Smooth muscle cell (in vitro differentiated cells): Measurements from ENCODE around the gene CLCA1. TPM values are rescaled to one million over a fixed set of nuclear protein-coding genes. Genes with fewer than 3 reads are reported as not detected.

ENCODE experiments used
- DNase-seq: peaks from one replicate; lab custom pipeline; 2025; ENCODE audit not compliant: unreplicated experiment; lab: John Stamatoyannopoulos, UW
- H2AFZ ChIP-seq: fragments of 200-600 bp; sonication (generic); 2 replicates; pipeline ENCODE4 v1.6.0; 2016; ENCODE audit warnings: antibody characterized with exemption, low read depth, mild to moderate bottlenecking
- H3F3A ChIP-seq: fragments of 200-600 bp; sonication (generic); 2 replicates; pipeline ENCODE4 v1.6.0; 2017; ENCODE audit warnings: antibody characterized with exemption, low read depth
- H3K27ac ChIP-seq: fragments of 200-600 bp; sonication (generic); 2 replicates; pipeline ENCODE4 v1.5.1; 2016; ENCODE audit warnings: low read depth, mild to moderate bottlenecking
- H3K27me3 ChIP-seq: fragments of 200-600 bp; sonication (generic); 2 replicates; pipeline ENCODE4 v1.6.1; 2016; ENCODE audit warnings: low read depth, mild to moderate bottlenecking
- H3K36me3 ChIP-seq: fragments of 200-600 bp; sonication (generic); 2 replicates; pipeline ENCODE4 v1.5.1; 2016; ENCODE audit warnings: low read depth
- H3K4me1 ChIP-seq: fragments of 200-600 bp; sonication (generic); 2 replicates; pipeline ENCODE4 v1.5.1; 2016; ENCODE audit warnings: low read depth
- H3K4me2 ChIP-seq: fragments of 200-600 bp; sonication (generic); 2 replicates; pipeline ENCODE4 v1.6.0; 2016; ENCODE audit warnings: mild to moderate bottlenecking
- H3K4me3 ChIP-seq: fragments of 200-600 bp; sonication (generic); 2 replicates; pipeline ENCODE4 v1.5.1; 2016; ENCODE audit warnings: mild to moderate bottlenecking
- H3K79me2 ChIP-seq: fragments of 200-600 bp; sonication (generic); 2 replicates; pipeline ENCODE4 v1.6.0; 2016; ENCODE audit warnings: low read depth, mild to moderate bottlenecking
- H3K9ac ChIP-seq: fragments of 200-600 bp; sonication (generic); 2 replicates; pipeline ENCODE4 v1.6.0; 2016; ENCODE audit warnings: low read depth
- H3K9me3 ChIP-seq: fragments of 200-600 bp; sonication (generic); replicated peaks from 2 replicates; pipeline ENCODE4 v1.5.1; 2016; ENCODE audit warnings: low read depth
- H4K20me1 ChIP-seq: fragments of 200-600 bp; sonication (generic); 2 replicates; pipeline ENCODE4 v1.6.0; 2016; ENCODE audit warnings: low read depth
- WGBS: methylation state at CpG from one replicate; pipeline ENCODE4 v1.1.7; 2016; ENCODE audit warnings: low lambda C conversion rate; 5-methylcytosine and 5-hydroxymethylcytosine counted together
- polyA plus RNA-seq: library from polyadenylated mRNA; unstranded; fragments of >200 nt; fragmentation: Nextera tagmentation; extraction: Ambion mirVana; gene quantifications from 2 replicates; pipeline ENCODE4 v1.2.1, GENCODE V29; 2016
- total RNA-seq: library from RNA; depleted of rRNA; stranded (reverse); fragments of >200 nt; gene quantifications from 2 replicates; pipeline ENCODE4 v1.2.3, GENCODE V29; 2014
- TF ChIP-seq, protein P1 (sequence below): fragments of 200-600 bp; sonication (generic); IDR thresholded peaks from 2 replicates; pipeline ENCODE4 v1.5.1; 2017; ENCODE audit warnings: borderline replicate concordance, mild to moderate bottlenecking, antibody characterized with exemption; ENCODE audit not compliant: insufficient read depth, poor library complexity, severe bottlenecking

The CLCA1 gene
- total and polyA plus RNA-seq, 2 experiments from 2014 or later: not detected

DNA sequence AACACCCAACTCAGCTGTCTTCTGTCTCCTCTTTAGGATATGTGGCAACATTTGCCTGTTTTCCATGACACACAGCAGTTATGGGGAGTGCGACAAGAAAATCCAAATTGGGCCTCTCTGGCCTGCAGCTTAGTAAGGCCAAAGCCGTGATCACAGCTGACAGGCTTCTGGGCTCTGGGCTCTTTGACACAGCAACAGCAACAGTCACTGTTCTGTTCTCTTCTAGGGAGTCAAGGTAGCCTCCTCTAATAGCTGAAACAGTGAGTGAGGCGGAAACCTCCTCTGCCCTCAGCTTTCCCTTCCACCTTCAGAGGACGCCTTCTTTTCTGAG, 19.0 kb downstream of the CLCA1 start:
- Histone ChIP-seq H3K4me3 (no peak overlapping the region), H3F3A (no peaks in the 10 kb centered on the region), H3K27ac (no peak overlapping the region), H4K20me1 (no peaks in the 10 kb centered on the region), H3K36me3 (no peaks in the 10 kb centered on the region), H3K27me3 (no peaks in the 10 kb centered on the region), H3K9me3 (no peaks in the 10 kb centered on the region), H3K79me2 (no peaks in the 10 kb centered on the region), H2AFZ (no peak overlapping the region), H3K4me2 (no peak overlapping the region), H3K4me1 (no peaks in the 10 kb centered on the region), H3K9ac (no peak overlapping the region)
- DNase-seq: no peak
- WGBS: 96% methylated on average over 4 of the region's 4 CpGs
- TF ChIP-seq, protein P1, sequence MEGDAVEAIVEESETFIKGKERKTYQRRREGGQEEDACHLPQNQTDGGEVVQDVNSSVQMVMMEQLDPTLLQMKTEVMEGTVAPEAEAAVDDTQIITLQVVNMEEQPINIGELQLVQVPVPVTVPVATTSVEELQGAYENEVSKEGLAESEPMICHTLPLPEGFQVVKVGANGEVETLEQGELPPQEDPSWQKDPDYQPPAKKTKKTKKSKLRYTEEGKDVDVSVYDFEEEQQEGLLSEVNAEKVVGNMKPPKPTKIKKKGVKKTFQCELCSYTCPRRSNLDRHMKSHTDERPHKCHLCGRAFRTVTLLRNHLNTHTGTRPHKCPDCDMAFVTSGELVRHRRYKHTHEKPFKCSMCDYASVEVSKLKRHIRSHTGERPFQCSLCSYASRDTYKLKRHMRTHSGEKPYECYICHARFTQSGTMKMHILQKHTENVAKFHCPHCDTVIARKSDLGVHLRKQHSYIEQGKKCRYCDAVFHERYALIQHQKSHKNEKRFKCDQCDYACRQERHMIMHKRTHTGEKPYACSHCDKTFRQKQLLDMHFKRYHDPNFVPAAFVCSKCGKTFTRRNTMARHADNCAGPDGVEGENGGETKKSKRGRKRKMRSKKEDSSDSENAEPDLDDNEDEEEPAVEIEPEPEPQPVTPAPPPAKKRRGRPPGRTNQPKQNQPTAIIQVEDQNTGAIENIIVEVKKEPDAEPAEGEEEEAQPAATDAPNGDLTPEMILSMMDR: no peak

DNA sequence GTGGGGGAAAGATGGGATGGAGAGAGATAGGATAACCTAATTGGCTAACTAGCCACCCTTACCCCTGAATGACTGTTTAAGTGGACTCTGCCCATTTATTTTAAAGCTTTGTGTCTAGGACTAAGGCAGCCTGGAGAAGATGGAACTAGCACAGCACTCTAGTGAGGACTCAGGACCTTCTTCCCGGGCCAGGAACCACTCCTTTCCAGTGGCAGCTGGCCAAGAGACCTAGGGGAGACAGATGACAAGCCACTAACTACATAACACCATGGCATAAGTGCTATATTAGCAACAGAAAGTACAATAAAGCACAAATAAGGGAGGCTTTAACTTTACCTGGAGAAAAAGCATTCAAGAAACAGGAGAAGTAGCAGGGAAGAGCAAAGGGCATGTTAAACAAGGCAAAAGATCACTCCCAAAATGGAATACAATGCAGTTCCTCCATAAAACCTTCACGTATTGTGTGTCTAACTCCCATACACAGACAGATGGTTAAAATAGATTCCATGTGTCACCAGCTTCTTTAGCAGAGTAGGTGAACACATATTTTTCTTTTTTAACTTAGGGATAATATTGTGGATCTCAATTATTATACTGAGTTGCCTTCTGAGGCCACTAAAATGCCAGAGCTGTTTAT, 20.6 kb downstream of the CLCA1 start:
- TF ChIP-seq, protein P1: no peak
- 87% methylated on average over 2 of the region's 2 CpGs for WGBS
- H4K20me1 ChIP-seq: no peaks in the 10 kb centered on the region

DNA sequence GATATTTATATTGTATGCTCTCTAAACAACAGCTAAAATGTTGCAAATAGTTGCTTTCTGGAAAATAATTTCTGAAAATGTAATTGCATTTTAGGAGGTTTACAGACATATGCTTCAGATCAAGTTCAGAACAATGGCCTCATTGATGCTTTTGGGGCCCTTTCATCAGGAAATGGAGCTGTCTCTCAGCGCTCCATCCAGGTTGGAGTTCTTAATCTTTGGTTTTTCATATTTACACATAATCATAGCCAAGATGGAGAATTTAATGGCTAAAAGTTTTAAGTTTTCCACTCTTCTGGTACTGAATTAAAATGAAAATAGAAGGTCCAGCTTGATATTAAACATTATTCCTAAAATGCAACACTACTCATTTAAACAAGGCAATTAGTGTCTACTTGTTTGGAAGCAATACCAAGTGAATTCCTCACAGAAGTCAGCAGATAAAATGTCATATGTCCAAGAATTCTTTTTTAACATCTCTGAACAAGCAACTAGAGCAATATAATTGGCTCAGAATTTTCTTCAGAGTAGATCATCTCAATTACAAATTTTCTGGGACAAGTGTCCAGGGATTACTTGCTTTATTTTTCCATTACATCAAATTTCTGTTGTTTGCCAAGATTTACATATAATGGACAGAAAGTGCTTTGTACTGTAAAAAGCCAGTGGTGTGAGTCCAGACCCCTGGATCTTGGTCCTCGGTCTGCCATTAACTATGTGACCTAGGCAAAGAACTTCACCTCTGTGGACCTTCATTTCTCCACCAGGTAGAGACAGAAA, 22.6 kb downstream of the CLCA1 start:
- Histone ChIP-seq H3K27me3 (no peaks in the 10 kb centered on the region), H3K79me2 (no peaks in the 10 kb centered on the region), H2AFZ (no peak overlapping the region), H3F3A (no peaks in the 10 kb centered on the region), H3K9me3 (no peaks in the 10 kb centered on the region), H3K4me2 (no peak overlapping the region), H3K9ac (no peak overlapping the region), H3K27ac (no peak overlapping the region), H3K4me3 (no peak overlapping the region), H4K20me1 (no peaks in the 10 kb centered on the region), H3K36me3 (no peaks in the 10 kb centered on the region), H3K4me1 (no peaks in the 10 kb centered on the region)
- DNase-seq: no peak
- 91% methylated on average over 2 of the region's 2 CpGs for WGBS
- TF ChIP-seq, protein P1: no peak

More for the DNA sequence above, 20.6 kb downstream of the CLCA1 start:
- Histone ChIP-seq H3K4me3 (no peak overlapping the region), H3K4me1 (no peaks in the 10 kb centered on the region), H3F3A (no peaks in the 10 kb centered on the region), H3K9me3 (no peaks in the 10 kb centered on the region), H3K27me3 (no peaks in the 10 kb centered on the region), H3K27ac (no peak overlapping the region), H2AFZ (no peak overlapping the region), H3K79me2 (no peaks in the 10 kb centered on the region), H3K9ac (no peak overlapping the region), H3K36me3 (no peaks in the 10 kb centered on the region), H3K4me2 (no peak overlapping the region)
- no peak for DNase-seq
